Coronary artery (tissue), 2 donors: ENCODE measurements around the gene SPDYE5.

Source experiments
- DNase-seq: peaks from one replicate; pipeline ENCODE4 v3.0.0-alpha.2; 2017; ENCODE audit warnings: low spot score
- H3K27ac ChIP-seq, 2 donors: fragments of 200-600 bp; sonication (generic); one replicate each; pipeline ENCODE4 v1.5.1; 2016 to 2019
- H3K4me3 ChIP-seq: fragments of 200-600 bp; sonication (generic); 2 replicates; pipeline ENCODE4 v1.5.1; 2016; ENCODE audit warnings: mild to moderate bottlenecking, moderate library complexity
- TF ChIP-seq, protein P1 (sequence below): fragments of 200-600 bp; sonication (generic); IDR thresholded peaks from one replicate; pipeline ENCODE4 v1.5.1; 2019; ENCODE audit warnings: antibody characterized with exemption

The SPDYE5 gene

DNA sequence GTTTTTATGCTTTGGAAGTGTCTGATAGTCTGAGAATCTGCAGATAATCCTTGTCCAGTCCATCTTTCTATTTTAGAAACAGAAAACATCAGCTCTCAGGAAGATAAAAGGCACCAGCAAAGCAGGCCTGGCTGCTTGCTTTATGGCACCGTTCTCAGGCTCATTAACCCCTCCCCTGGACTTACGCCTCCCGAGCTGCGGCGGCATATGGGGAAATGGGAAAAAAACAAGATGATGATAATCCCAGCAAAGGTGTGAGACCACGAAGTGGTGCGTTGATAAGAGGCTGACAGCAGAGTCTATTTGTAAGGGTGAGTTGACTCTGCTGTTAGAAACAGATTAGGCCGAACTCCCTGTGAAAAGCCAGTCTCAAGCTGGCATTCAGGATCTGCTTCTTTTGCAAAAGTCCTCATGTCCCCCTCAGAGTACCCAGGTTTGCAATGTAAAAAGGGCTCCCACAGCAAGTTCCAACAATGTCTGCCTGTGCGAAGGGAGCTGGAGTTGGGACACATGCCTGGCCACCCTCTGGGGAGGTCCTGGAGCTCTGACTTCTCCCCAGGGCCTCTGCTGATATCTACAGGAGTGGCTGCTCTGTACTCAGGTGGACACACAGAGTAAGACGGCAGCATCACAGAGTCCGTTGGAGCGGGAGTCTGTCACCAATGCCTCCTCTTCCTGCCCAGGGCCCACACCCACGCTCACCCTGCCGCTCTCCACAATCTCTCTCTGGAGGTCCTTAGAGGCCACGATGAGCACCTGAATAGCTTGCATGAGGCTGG lies 54.3 kb downstream of the SPDYE5 start:
- H3K27ac ChIP-seq, result no peak overlapping the region
- H3K4me3 ChIP-seq, result no peak overlapping the region
- TF ChIP-seq, protein P1, sequence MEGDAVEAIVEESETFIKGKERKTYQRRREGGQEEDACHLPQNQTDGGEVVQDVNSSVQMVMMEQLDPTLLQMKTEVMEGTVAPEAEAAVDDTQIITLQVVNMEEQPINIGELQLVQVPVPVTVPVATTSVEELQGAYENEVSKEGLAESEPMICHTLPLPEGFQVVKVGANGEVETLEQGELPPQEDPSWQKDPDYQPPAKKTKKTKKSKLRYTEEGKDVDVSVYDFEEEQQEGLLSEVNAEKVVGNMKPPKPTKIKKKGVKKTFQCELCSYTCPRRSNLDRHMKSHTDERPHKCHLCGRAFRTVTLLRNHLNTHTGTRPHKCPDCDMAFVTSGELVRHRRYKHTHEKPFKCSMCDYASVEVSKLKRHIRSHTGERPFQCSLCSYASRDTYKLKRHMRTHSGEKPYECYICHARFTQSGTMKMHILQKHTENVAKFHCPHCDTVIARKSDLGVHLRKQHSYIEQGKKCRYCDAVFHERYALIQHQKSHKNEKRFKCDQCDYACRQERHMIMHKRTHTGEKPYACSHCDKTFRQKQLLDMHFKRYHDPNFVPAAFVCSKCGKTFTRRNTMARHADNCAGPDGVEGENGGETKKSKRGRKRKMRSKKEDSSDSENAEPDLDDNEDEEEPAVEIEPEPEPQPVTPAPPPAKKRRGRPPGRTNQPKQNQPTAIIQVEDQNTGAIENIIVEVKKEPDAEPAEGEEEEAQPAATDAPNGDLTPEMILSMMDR, result no peak
- no peak for DNase-seq
